HEK293 (cell line): ENCODE results near the gene TMEM123.

Source experiments
- SP2 ChIP-seq: fragments of 450-650 bp; formaldehyde crosslinking; IDR thresholded peaks from 2 replicates; pipeline ENCODE4 v1.5.1; 2016; ENCODE audit warnings: missing biosample characterization, missing genetic modification characterization
- ZNF677 ChIP-seq: fragments of 450-650 bp; IDR thresholded peaks from 2 replicates; pipeline ENCODE4 v1.5.0; 2018; ENCODE audit warnings: missing biosample characterization, mild to moderate bottlenecking, missing genetic modification characterization, moderate library complexity
- TF ChIP-seq, protein P1 (sequence below): fragments of 450-650 bp; formaldehyde crosslinking; IDR thresholded peaks from 2 replicates; pipeline ENCODE4 v1.5.1; 2016; ENCODE audit warnings: missing biosample characterization, missing genetic modification characterization
- TF ChIP-seq, protein P2 (sequence below): fragments of 450-650 bp; formaldehyde crosslinking; IDR thresholded peaks from 2 replicates; pipeline ENCODE4 v1.5.1; 2016; ENCODE audit warnings: missing biosample characterization, missing genetic modification characterization
- TF ChIP-seq, protein P3 (sequence below): fragments of 450-650 bp; formaldehyde crosslinking; IDR thresholded peaks from 2 replicates; pipeline ENCODE4 v1.5.1; 2016; ENCODE audit warnings: missing biosample characterization, missing genetic modification characterization

DNA sequence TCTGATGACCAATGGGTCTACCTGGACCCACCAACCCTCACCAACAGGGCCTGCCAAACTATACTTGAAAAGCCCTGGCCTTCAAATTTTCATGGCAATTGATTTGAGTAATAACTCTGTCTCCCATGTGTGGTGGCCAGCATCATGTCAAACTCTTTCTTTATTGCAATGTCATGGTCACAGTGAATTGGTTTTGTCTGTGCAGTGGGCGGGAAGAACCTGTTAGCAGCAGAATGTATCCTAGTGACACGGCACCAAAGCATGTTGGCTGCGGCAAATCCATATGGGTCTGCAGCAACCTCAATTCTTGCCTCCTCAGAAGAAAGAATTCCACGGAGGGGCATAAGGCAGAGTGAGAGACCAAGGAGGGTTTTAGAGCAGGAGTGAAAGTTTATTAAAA lies 19.6 kb upstream of the TMEM123 start:
- no peak for TF ChIP-seq ZNF677 (tag by site-specific recombination)
- TF ChIP-seq, protein P1, sequence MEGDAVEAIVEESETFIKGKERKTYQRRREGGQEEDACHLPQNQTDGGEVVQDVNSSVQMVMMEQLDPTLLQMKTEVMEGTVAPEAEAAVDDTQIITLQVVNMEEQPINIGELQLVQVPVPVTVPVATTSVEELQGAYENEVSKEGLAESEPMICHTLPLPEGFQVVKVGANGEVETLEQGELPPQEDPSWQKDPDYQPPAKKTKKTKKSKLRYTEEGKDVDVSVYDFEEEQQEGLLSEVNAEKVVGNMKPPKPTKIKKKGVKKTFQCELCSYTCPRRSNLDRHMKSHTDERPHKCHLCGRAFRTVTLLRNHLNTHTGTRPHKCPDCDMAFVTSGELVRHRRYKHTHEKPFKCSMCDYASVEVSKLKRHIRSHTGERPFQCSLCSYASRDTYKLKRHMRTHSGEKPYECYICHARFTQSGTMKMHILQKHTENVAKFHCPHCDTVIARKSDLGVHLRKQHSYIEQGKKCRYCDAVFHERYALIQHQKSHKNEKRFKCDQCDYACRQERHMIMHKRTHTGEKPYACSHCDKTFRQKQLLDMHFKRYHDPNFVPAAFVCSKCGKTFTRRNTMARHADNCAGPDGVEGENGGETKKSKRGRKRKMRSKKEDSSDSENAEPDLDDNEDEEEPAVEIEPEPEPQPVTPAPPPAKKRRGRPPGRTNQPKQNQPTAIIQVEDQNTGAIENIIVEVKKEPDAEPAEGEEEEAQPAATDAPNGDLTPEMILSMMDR (tag by site-specific recombination): no peak
- TF ChIP-seq SP2 (tag by site-specific recombination): no peak
- TF ChIP-seq, protein P2, sequence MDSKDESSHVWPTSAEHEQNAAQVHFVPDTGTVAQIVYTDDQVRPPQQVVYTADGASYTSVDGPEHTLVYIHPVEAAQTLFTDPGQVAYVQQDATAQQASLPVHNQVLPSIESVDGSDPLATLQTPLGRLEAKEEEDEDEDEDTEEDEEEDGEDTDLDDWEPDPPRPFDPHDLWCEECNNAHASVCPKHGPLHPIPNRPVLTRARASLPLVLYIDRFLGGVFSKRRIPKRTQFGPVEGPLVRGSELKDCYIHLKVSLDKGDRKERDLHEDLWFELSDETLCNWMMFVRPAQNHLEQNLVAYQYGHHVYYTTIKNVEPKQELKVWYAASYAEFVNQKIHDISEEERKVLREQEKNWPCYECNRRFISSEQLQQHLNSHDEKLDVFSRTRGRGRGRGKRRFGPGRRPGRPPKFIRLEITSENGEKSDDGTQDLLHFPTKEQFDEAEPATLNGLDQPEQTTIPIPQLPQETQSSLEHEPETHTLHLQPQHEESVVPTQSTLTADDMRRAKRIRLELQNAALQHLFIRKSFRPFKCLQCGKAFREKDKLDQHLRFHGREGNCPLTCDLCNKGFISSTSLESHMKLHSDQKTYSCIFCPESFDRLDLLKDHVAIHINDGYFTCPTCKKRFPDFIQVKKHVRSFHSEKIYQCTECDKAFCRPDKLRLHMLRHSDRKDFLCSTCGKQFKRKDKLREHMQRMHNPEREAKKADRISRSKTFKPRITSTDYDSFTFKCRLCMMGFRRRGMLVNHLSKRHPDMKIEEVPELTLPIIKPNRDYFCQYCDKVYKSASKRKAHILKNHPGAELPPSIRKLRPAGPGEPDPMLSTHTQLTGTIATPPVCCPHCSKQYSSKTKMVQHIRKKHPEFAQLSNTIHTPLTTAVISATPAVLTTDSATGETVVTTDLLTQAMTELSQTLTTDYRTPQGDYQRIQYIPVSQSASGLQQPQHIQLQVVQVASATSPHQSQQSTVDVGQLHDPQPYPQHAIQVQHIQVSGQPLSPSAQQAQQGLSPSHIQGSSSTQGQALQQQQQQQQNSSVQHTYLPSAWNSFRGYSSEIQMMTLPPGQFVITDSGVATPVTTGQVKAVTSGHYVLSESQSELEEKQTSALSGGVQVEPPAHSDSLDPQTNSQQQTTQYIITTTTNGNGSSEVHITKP (tag by site-specific recombination): no peak
- TF ChIP-seq, protein P3, sequence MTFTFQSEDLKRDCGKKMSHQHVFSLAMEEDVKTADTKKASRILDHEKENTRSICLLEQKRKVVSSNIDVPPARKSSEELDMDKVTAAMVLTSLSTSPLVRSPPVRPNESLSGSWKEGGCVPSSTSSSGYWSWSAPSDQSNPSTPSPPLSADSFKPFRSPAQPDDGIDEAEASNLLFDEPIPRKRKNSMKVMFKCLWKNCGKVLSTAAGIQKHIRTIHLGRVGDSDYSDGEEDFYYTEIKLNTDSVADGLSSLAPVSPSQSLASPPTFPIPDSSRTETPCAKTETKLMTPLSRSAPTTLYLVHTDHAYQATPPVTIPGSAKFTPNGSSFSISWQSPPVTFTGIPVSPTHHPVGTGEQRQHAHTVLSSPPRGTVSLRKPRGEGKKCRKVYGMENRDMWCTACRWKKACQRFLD: no peak
